Activated CD8-positive, alpha-beta memory T cell treated with anti-CD3 and anti-CD28 coated beads for 24 hours (primary cell): Measurements from ENCODE around the gene SEMA4D.

ENCODE experiments used
- DNase-seq: peaks from one replicate; pipeline ENCODE4 v3.0.0-alpha.2; 2020

SEMA4D gene

DNA sequence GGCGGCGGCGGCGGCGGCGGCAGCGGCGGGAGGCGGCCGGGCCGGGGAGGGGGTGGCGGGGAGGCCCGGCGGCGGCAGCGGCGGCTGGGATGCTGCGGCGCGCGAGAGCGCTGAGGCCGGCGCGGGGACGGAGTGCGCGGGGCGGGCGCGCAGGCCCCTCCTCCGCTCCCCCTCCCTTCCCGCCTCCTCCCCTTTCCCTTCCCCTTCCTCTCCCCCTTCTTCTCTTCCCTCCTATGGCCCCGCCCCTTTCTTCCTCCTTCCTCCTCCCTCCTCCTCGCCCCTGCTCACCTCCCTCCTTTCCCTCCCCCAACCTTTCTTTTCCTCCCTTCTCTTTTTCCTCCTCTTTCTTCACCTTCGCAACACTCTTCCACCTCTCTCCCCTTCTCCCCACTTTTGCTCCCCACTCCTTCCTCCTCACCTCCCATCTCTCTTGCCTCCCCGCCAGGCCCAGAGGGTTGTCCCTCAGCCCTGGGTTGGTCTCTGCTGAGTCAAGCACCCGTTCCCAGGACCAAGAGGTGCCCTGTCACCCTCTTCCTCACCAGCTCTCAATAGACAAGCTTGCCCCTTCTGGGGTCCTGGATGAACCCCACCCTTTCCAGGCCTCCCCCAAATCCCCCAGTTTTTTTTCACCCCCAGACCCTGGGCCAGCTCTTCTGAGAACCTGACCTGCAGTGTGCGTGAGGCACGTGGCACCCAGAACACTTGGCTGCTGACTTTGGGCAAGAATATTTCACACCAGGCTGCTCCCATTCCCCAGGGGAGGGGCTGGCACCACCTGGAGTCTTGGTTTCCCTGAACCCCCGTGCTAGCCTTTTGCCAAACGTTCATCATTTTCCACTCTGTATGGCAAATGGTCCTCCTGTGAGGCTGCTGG is at the start of gene SEMA4D:
TSS of gene SEMA4D (minus strand) at position 136 of the 874 bp plus-strand sequence. CDS start 92,657 bp downstream, outside the sequence.
- DNase-seq, result peak; percentile 78

GRCh38 chr9:89547000-89547399 is 49.1 kb upstream of the SEMA4D start:
- DNase-seq, result no peak

DNA sequence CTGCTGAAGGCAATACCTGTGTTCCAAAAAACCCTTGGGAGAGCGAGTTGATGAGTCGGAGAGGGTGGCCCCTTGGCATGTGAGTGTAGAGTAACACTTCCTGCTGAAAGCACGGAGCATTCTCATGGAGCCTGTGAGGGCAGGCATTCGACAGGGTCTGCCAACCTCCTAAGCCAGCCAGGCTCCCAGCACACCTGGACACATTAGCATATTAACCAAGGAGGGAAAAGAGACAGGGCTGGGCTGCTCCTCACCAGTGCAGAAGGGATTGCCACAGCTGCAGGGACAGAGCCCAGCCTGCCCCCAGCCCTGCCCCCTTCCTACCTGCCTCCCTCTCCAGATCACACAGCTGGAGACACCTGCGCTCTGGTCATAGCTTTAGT is 46.4 kb upstream of the SEMA4D start:
- no peak for DNase-seq

GRCh38 chr9:89543621-89544278 is 45.8 kb upstream of the SEMA4D start:
- DNase-seq, result peak; percentile 49

- DNase-seq, result no peak
Measured at GRCh38 chr9:89543111-89543510, 45.2 kb upstream of the SEMA4D start.

- DNase-seq, result no peak
Measured at GRCh38 chr9:89542401-89543021, 44.6 kb upstream of the SEMA4D start.

DNA sequence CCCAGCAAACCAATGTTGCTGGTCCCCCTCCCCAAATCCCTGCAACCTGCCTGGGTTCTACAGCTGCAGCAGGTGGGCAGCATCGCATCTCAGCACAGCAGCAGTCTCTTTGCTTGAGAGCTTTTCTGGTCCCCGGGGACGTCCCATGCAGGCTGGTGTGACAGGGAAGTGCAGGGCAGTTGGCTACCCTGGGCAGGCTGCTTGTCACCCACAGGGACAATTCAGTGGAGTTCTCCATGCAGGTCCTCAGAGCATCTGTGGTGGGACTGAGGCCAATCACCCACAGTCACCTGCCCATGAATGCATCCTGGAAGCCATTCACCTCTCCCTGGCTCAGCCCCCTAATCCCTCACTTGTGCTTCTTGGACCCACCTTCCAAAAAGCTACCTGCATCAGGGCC is 43.9 kb upstream of the SEMA4D start:
- DNase-seq, result peak; percentile 56

- no peak for DNase-seq
Measured at GRCh38 chr9:89539374-89539773, 41.5 kb upstream of the SEMA4D start.

DNA sequence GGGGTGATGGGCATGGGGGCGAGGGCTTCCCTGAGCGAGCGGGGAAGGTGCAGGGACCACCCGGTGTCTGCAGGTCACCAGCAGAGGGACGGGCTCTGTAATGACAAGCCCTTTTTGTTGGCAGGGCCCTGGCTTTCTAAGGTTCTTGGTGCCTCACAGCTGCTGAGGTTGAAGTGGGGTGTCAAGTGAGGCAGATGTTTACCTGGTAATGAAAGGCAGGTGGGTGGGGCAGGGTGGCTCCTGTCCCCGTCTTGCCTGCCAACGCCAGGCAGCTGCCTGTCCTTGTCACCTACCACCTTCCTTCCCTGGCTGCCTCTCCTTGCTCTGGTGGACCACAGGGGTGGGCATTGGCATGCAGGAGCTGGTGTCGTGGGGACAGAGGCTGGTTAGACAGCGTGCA is 41.0 kb upstream of the SEMA4D start:
- DNase-seq, result no peak

- DNase-seq, result no peak
Measured at GRCh38 chr9:89537166-89537565, 39.3 kb upstream of the SEMA4D start.

- peak; percentile 80 for DNase-seq
Measured at GRCh38 chr9:89536600-89536999, 38.7 kb upstream of the SEMA4D start.

DNA sequence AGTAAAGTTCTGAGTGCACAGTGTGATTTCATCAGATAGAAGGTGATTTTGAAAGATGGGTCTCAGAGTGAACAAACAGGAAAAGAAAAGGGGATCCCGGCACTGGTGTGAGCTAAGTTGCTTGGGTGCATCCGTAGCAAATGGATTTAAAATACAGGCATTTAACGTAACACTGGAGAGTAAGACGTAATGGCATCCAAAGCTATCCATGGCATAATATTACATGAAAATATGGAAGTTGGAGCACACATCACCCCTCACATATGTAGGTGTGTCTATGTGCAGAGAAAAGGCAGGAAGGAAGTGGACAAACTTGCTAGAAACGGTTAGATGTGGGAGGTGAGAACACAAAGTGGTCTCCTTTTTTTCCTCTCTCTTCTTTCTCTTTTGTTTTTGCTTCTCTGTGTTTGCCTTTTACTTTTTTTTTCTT is 38.2 kb upstream of the SEMA4D start:
- no peak for DNase-seq

DNA sequence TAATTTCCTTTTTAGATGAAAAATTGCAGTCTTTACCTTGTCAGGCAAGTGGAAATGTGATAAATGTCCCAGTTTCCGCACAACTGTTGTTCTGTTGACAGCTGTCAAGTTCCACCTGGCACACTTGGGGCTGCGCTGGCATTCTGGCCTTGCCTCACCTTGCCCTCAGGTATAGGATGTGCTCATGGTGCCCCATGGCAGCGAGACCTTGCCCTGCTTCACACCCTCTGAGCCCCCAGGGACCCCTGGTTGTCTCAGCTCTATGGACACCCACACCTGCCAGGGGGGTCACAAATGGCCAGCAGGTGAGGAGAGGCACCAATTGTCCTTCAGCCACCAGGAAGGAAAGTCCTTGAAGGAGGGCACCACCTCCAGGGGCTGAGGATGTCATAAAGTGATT is 37.5 kb upstream of the SEMA4D start:
- no peak for DNase-seq

DNA sequence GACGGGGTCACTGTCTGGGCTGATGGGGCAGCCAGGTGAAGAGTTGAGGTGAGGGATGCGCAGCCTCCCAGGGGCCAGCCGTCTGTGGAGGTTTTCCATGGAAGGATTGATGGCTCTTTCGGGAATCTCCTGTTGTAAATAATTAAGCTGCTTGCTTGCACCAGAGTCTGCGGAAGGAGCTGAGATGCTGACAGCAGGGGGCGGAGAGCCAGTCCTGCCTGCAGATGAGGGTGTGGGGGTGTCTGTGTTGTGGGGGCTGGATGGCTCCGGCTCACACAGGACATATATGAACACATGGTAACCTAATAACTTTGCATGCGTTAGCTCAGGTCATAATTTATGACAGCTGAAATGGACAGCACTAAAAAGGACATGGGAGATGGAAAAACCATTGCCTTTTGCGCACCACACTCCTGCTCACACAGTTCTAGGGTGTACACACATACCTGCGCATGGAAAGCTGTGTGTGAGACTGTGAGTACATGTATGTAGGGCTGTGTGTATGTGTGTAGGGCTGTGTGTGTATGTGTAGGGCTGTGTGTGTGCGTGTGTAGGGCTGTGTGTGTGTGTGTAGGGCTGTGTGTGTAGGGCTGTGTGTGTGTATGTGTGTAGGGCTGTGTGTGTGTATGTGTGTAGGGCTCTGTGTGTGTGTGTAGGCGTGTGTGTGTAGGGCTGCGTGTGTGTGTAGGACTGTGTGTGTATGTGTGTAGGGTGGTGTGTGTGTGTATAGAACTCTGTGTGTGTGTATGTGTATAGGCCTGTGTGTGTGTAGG is 36.8 kb upstream of the SEMA4D start:
- DNase-seq, result no peak

GRCh38 chr9:89533411-89534095 is 35.6 kb upstream of the SEMA4D start:
- no peak for DNase-seq

DNA sequence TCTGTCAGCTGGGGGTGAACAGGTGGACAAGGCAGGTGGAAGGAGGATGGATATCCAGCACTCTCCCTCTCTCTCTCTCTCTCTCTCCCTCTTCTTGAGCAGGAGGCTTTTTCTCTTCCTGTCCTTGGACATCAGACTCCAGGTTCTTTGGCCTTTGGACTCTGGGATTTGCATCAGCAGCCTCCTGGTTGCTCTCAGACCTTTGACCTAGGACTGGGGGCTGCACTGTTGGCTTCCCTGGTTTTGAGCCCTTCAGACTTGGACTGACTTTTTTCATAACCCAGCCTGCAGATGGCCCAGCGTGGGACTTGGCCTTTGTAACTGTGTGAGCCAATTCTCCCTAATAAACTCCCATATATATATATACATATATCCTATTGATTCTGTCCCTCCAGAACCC is 35.0 kb upstream of the SEMA4D start:
- no peak for DNase-seq

DNA sequence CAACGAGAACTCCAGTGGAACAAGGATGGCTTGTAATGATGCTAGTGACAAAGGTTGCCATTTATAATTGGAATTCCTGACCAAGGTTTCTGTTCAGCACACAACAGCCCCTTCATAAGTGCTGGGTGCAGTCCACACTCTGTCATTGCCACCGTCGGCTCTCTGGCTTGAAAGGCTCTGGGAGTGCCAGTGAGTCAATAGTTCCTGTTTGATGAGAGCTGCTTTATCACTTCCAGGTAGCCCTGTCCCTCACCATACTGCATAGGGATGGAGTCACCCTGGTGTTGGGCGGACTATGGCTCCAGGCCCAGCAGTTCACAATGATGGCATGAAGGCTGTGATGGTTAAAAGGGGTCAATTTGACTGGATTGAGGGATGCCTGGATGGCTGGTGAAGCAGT is 34.6 kb upstream of the SEMA4D start:
- DNase-seq, result no peak

DNA sequence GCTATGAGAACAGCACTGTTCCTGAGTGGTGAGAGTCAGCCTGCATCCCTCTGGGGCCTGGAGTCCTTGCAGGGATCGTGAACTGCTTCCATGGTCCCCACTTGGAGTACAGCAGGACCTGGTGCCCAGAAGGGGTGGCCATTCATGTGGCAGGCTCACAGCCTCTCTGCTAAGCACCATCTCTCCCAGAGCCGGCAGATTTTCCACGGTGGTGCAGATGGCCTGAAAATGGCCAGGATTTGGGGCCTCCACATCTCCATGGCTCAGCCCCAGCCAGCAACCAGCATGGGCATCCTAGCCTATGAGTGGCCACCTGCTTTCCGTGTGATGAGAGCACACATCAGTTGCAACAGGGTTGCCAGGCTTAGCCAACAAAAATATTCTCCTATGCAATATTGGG is 33.9 kb upstream of the SEMA4D start:
- DNase-seq, result no peak

DNA sequence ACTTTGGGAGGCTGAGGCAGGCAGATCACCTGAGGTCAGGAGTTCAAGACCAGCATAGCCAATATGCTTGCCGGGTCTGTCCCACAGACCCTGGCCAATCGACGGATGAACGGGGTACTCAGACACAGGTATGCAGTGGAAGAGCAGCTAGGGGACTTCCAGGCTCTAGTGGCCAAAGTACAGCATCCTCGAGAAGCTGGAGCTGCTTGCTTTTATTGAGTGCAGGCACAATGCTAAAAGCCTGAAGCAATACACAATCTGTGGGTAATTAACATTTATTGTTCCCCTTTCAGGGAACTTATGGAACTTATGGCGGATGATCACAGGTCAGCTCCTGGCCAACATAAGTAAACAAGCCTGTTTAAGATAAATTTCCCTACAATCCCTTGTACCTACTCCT is 32.8 kb upstream of the SEMA4D start:
- no peak for DNase-seq

GRCh38 chr9:89529243-89530035 is 31.5 kb upstream of the SEMA4D start:
- DNase-seq, result no peak

DNA sequence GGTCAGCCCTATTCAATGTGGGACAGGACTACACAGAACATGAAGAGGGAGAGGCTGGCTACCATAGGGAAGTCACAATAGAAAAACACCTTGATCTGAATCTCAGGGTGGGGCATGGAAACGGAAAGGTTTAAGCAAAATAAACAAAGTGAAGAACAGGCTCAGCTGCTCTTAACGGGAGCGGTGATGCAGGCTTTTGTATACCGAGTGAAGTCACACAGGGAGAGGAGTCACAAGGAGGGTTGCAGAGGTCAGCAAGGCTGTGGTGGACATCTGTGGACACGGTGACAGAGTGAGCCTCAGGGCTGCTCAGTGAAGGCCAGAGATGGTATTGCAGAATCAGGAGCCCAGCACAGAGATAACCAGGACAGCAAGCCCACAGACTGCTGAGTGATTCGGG is 30.6 kb upstream of the SEMA4D start:
- DNase-seq, result no peak

DNA sequence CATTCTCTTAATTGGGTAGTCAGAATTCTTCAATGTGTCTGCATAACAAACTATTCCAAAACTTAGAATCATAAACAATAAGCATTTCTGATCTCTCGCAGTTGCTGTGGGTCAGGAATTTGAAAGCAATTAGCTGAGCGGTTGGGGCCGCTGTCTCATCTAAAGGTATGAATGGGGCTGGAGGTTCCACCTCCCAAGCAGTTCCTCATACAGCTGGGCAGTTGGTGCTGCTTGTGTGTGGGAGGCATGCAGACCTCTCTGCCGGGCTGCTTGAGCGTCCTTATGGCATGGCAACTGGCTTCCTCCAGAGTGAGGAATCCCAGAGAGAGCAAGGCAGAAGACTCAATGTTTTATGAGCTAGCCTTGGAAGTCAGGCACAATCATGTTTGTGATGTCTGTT is 30.2 kb upstream of the SEMA4D start:
- no peak for DNase-seq
